Neural cell (in vitro differentiated cells): ENCODE measurements around the gene CLDN4. TPM values are rescaled to one million over a fixed set of nuclear protein-coding genes. Genes with fewer than 3 reads are reported as not detected.
"Not testable (repeated sequence)": the region's sequence is repeated elsewhere in the genome, so short reads cannot be mapped to it uniquely, and the experiment has no call there.

ENCODE experiments used
- H2AFZ ChIP-seq: fragments of 200-600, 300-800 bp; sonication (generic), shearing (Covaris generic); 2 replicates; pipeline ENCODE4 v1.6.0; 2014; ENCODE audit warnings: low read depth, mild to moderate bottlenecking, antibody characterized with exemption, low read length, moderate library complexity
- H3F3A ChIP-seq: fragments of 200-600 bp; shearing (Covaris generic); 2 replicates; pipeline ENCODE4 v1.6.1; 2016; ENCODE audit warnings: mild to moderate bottlenecking, moderate library complexity, mixed read lengths, antibody characterized with exemption, low read length; ENCODE audit not compliant: insufficient read depth, poor library complexity, severe bottlenecking
- H3K27ac ChIP-seq: fragments of 200-600, 300-800 bp; sonication (generic), shearing (Covaris generic); 2 replicates; pipeline ENCODE4 v1.5.1; 2014; ENCODE audit warnings: mild to moderate bottlenecking, low read length, moderate library complexity
- H3K27me3 ChIP-seq: fragments of 300-800, 200-600 bp; sonication (generic), shearing (Covaris generic); 2 replicates; pipeline ENCODE4 v1.6.0; 2014; ENCODE audit warnings: mild to moderate bottlenecking, low read depth, low read length, moderate library complexity; ENCODE audit not compliant: insufficient read depth
- H3K36me3 ChIP-seq: fragments of 300-800, 200-600 bp; sonication (generic), shearing (Covaris generic); 2 replicates; pipeline ENCODE4 v1.5.1; 2014; ENCODE audit warnings: mild to moderate bottlenecking, antibody characterized with exemption, low read length, moderate library complexity; ENCODE audit not compliant: insufficient read depth
- H3K4me2 ChIP-seq: fragments of 300-800, 200-600 bp; sonication (generic), shearing (Covaris generic); 2 replicates; pipeline ENCODE4 v1.6.0; 2014; ENCODE audit warnings: mild to moderate bottlenecking, low read length
- H3K4me3 ChIP-seq: fragments of 300-800, 200-600 bp; sonication (generic), shearing (Covaris generic); 2 replicates; pipeline ENCODE4 v1.5.1; 2014; ENCODE audit warnings: mild to moderate bottlenecking, low read length, moderate library complexity
- H3K79me2 ChIP-seq: fragments of 200-600 bp; shearing (Covaris generic); replicated peaks from 2 replicates; pipeline ENCODE4 v1.6.0; 2014; ENCODE audit warnings: mild to moderate bottlenecking, low read length, moderate library complexity; ENCODE audit not compliant: insufficient read depth
- H3K9ac ChIP-seq: fragments of 300-800, 200-600 bp; sonication (generic), shearing (Covaris generic); 2 replicates; pipeline ENCODE4 v1.6.1; 2016; ENCODE audit warnings: mild to moderate bottlenecking, low read length, mixed read lengths
- H3K9me2 ChIP-seq: fragments of 200-600 bp; shearing (Covaris generic); 2 replicates; pipeline ENCODE4 v1.6.1; 2016; ENCODE audit warnings: mild to moderate bottlenecking, low read length, mixed read lengths; ENCODE audit not compliant: insufficient read depth
- H3K9me3 ChIP-seq: fragments of 200-600, 300-800 bp; sonication (generic), shearing (Covaris generic); 2 replicates; pipeline ENCODE4 v1.6.1; 2016; ENCODE audit warnings: mild to moderate bottlenecking, mixed run types, low read length, moderate library complexity, mixed read lengths
- H4K20me1 ChIP-seq: fragments of 200-600 bp; shearing (Covaris generic); 2 replicates; pipeline ENCODE4 v1.6.1; 2016; ENCODE audit warnings: mild to moderate bottlenecking, mixed run types; ENCODE audit not compliant: insufficient read depth
- EP300 ChIP-seq: fragments of 450-650 bp; conservative IDR thresholded peaks from 2 replicates; pipeline ENCODE4 v1.6.1; 2014; ENCODE audit warnings: antibody characterized with exemption, mild to moderate bottlenecking, moderate library complexity; ENCODE audit not compliant: poor library complexity, severe bottlenecking
- EZH2 ChIP-seq: fragments of 200-600, 300-800 bp; shearing (Covaris generic), sonication (generic); IDR thresholded peaks from 2 replicates; pipeline ENCODE4 v1.6.1; 2014; ENCODE audit warnings: antibody characterized with exemption, low read length, borderline replicate concordance, mild to moderate bottlenecking; ENCODE audit not compliant: insufficient read depth, poor library complexity, severe bottlenecking
- MXI1 ChIP-seq: fragments of 450-650 bp; conservative IDR thresholded peaks from 2 replicates; pipeline ENCODE4 v1.6.1; 2014; ENCODE audit warnings: antibody characterized with exemption, mild to moderate bottlenecking; ENCODE audit not compliant: poor library complexity, severe bottlenecking
- POLR2AphosphoS5 ChIP-seq: IDR thresholded peaks from 2 replicates; pipeline ENCODE4 v1.6.1; 2012
- RAD21 ChIP-seq: fragments of 450-650 bp; conservative IDR thresholded peaks from 2 replicates; pipeline ENCODE4 v1.6.1; 2014; ENCODE audit warnings: antibody characterized with exemption, mild to moderate bottlenecking, moderate library complexity
- SMC3 ChIP-seq: fragments of 450-650 bp; conservative IDR thresholded peaks from 2 replicates; pipeline ENCODE4 v1.6.1; 2014; ENCODE audit warnings: antibody characterized with exemption, mild to moderate bottlenecking, moderate library complexity; ENCODE audit not compliant: poor library complexity
- TAF1 ChIP-seq: IDR thresholded peaks from 2 replicates; pipeline ENCODE4 v1.6.1; 2012; ENCODE audit warnings: low read depth
- polyA plus RNA-seq: library from polyadenylated mRNA; depleted of rRNA; stranded (reverse); fragments of >200 nt; gene quantifications from 2 replicates; pipeline ENCODE4 v1.2.3, GENCODE V29; 2014
- TF ChIP-seq, protein P1 (sequence below): IDR thresholded peaks from 2 replicates; pipeline ENCODE4 v1.6.1; 2012; ENCODE audit warnings: borderline replicate concordance
- TF ChIP-seq, protein P2 (sequence below): fragments of 450-650 bp; IDR thresholded peaks from 2 replicates; pipeline ENCODE4 v1.5.1; 2014; ENCODE audit warnings: antibody characterized with exemption, mild to moderate bottlenecking, moderate library complexity; ENCODE audit not compliant: poor library complexity, severe bottlenecking

The CLDN4 gene
- polyA plus RNA-seq, 1 donor from 2014 or later: 0.09 TPM

DNA sequence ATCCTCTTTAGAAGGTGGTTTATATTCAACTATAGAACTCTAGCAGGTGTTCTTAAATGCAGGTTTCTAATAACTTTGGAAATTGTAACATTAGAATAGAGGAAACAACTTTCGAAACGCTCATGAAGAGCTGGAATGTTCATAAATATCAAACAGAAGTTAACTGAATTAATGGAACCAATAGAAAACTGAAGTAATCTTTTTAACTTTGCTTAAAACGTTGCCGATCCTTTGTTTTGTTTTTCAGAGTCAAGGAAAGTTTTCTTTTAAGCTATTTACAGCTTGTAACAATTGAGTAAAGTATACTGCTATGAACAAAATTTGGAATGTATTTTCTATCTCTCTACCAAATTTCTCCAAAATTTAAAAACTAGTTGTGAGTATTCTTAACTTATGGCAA is 41.7 kb upstream of the CLDN4 start:
- Histone ChIP-seq H3K9me3 (no peaks in the 10 kb centered on the region), H3K27ac (no peak overlapping the region), H3K9ac (no peak overlapping the region), H3K4me3 (no peak overlapping the region), H3K36me3 (no peaks in the 10 kb centered on the region), H3F3A (no peaks in the 10 kb centered on the region), H3K9me2 (no peaks in the 10 kb centered on the region), H4K20me1 (no peaks in the 10 kb centered on the region), H3K27me3 (no peaks in the 10 kb centered on the region), H3K79me2 (no peaks in the 10 kb centered on the region), H2AFZ (no peak overlapping the region), H3K4me2 (no peak overlapping the region)
- no peak for TF ChIP-seq EZH2
- TF ChIP-seq, protein P1, sequence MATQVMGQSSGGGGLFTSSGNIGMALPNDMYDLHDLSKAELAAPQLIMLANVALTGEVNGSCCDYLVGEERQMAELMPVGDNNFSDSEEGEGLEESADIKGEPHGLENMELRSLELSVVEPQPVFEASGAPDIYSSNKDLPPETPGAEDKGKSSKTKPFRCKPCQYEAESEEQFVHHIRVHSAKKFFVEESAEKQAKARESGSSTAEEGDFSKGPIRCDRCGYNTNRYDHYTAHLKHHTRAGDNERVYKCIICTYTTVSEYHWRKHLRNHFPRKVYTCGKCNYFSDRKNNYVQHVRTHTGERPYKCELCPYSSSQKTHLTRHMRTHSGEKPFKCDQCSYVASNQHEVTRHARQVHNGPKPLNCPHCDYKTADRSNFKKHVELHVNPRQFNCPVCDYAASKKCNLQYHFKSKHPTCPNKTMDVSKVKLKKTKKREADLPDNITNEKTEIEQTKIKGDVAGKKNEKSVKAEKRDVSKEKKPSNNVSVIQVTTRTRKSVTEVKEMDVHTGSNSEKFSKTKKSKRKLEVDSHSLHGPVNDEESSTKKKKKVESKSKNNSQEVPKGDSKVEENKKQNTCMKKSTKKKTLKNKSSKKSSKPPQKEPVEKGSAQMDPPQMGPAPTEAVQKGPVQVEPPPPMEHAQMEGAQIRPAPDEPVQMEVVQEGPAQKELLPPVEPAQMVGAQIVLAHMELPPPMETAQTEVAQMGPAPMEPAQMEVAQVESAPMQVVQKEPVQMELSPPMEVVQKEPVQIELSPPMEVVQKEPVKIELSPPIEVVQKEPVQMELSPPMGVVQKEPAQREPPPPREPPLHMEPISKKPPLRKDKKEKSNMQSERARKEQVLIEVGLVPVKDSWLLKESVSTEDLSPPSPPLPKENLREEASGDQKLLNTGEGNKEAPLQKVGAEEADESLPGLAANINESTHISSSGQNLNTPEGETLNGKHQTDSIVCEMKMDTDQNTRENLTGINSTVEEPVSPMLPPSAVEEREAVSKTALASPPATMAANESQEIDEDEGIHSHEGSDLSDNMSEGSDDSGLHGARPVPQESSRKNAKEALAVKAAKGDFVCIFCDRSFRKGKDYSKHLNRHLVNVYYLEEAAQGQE: no peak
- TF ChIP-seq POLR2AphosphoS5: no peak
- TF ChIP-seq RAD21: no peak
- TF ChIP-seq, protein P2, sequence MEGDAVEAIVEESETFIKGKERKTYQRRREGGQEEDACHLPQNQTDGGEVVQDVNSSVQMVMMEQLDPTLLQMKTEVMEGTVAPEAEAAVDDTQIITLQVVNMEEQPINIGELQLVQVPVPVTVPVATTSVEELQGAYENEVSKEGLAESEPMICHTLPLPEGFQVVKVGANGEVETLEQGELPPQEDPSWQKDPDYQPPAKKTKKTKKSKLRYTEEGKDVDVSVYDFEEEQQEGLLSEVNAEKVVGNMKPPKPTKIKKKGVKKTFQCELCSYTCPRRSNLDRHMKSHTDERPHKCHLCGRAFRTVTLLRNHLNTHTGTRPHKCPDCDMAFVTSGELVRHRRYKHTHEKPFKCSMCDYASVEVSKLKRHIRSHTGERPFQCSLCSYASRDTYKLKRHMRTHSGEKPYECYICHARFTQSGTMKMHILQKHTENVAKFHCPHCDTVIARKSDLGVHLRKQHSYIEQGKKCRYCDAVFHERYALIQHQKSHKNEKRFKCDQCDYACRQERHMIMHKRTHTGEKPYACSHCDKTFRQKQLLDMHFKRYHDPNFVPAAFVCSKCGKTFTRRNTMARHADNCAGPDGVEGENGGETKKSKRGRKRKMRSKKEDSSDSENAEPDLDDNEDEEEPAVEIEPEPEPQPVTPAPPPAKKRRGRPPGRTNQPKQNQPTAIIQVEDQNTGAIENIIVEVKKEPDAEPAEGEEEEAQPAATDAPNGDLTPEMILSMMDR: no peak
- TF ChIP-seq EP300: no peak
- no peak for TF ChIP-seq SMC3
- no peak for TF ChIP-seq TAF1
- TF ChIP-seq MXI1: no peak

DNA sequence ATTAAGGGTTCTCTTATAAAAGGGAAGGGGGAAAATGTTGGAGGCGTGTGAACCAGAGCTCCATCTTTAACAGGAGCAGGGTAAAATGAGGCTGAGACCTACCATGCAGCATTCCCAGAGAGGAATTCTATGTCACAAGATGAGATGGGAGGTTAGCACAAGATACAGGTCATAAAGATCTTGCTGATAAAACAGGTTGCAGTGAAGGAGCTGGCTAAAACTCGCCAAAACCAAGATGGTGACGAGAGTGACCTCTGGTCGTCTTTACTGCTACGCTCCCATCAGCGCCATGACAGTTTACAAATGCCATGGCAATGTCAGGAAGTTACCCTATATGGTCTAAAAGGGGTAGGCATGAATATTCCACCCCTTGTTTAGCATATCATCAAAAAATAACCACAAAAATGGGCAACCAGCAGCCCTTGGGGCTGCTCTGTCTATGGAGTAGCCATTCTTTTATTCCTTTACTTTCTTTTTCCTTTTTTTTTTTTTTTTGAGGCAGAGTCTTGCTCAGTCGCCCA is 39.6 kb upstream of the CLDN4 start:
- not testable (repeated sequence) for H3K27me3 ChIP-seq, H3K9me2 ChIP-seq, H3K4me3 ChIP-seq, H3K36me3 ChIP-seq, H3K9ac ChIP-seq, H3F3A ChIP-seq, H3K4me2 ChIP-seq, H2AFZ ChIP-seq, H3K27ac ChIP-seq, H4K20me1 ChIP-seq, H3K79me2 ChIP-seq, H3K9me3 ChIP-seq

DNA sequence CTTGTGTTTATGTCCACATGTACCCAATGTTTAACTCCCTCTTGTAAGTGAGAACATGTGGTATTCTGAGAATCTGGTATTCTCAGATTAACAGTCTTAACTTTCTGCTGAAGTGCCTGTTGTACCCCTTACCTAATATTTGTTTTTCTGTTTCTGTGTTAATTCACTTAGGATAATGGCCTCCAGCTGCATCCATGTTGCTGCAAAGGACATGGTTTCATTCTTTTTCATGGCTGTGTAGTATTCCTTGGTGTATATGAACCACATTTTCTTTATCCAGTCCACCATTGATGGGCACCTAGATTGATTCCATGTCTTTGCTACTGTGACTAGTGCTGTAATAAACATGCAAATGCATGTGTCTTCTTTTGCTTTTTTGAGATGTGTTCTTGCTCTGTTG is 35.6 kb upstream of the CLDN4 start:
- H3K27me3 ChIP-seq, H3K36me3 ChIP-seq, H3K4me3 ChIP-seq, H3K9ac ChIP-seq, H3K9me3 ChIP-seq, H4K20me1 ChIP-seq, H3F3A ChIP-seq, H2AFZ ChIP-seq, H3K79me2 ChIP-seq, H3K9me2 ChIP-seq, H3K4me2 ChIP-seq, H3K27ac ChIP-seq: not testable (repeated sequence)

DNA sequence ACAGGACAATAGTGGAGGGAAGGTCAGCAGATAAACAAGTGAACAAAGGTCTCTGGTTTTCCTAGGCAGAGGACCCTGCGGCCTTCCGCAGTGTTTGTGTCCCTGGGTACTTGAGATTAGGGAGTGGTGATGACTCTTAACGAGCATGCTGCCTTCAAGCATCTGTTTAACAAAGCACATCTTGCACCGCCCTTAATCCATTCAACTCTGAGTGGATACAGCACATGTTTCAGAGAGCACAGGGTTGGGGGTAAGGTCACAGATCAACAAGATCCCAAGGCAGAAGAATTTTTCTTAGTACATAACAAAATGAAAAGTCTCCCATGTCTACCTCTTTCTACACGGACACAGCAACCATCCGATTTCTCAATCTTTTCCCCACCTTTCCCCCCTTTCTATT is 34.1 kb upstream of the CLDN4 start:
- not testable (repeated sequence) for H3K36me3 ChIP-seq, H3K27me3 ChIP-seq, H4K20me1 ChIP-seq, H3K4me2 ChIP-seq, H3K9ac ChIP-seq, H3F3A ChIP-seq, H2AFZ ChIP-seq, H3K9me2 ChIP-seq, H3K27ac ChIP-seq, H3K79me2 ChIP-seq, H3K4me3 ChIP-seq, H3K9me3 ChIP-seq

DNA sequence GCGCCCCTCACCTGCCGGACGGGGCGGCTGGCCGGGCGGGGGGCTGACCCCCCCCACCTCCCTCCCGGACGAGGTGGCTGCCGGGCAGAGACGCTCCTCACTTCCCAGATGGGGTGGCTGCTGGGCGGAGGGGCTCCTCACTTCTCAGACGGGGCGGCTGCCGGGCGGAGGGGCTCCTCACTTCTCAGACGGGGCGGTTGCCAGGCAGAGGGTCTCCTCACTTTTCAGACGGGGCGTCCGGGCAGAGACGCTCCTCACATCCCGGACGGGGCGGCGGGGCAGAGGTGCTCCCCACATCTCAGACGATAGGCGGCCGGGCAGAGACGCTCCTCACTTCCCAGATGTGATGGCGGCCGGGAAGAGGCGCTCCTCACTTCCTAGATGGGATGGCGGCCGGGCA is 33.6 kb upstream of the CLDN4 start:
- H3K9me3 ChIP-seq, H4K20me1 ChIP-seq: not testable (repeated sequence)

More for the DNA sequence above, 33.6 kb upstream of the CLDN4 start:
- H3K9me2 ChIP-seq, H3K4me3 ChIP-seq, H3K4me2 ChIP-seq, H3K79me2 ChIP-seq, H3K27me3 ChIP-seq, H3K27ac ChIP-seq, H3K36me3 ChIP-seq, H3K9ac ChIP-seq, H3F3A ChIP-seq, H2AFZ ChIP-seq: not testable (repeated sequence)
